GM23248 (cell line): ENCODE data around the gene USP17L28. TPM values are rescaled to one million over a fixed set of nuclear protein-coding genes. Genes with fewer than 3 reads are reported as not detected.
"Not testable (repeated sequence)": the region's sequence is repeated elsewhere in the genome, so short reads cannot be mapped to it uniquely, and the experiment has no call there.

Experiments
- DNase-seq: peaks from one replicate; pipeline ENCODE4 v3.0.0-alpha.2; 2015
- H2AFZ ChIP-seq: fragments of 200-600 bp; sonication (generic); 2 replicates; pipeline ENCODE4 v1.6.1; 2016; ENCODE audit warnings: antibody characterized with exemption
- H3F3A ChIP-seq: fragments of 200-600 bp; sonication (generic); 2 replicates; pipeline ENCODE4 v1.6.1; 2016; ENCODE audit warnings: mild to moderate bottlenecking, antibody characterized with exemption, mixed run types; ENCODE audit not compliant: insufficient read depth
- H3K27ac ChIP-seq: fragments of 200-600 bp; sonication (generic); 2 replicates; pipeline ENCODE4 v1.5.1; 2016; ENCODE audit warnings: mild to moderate bottlenecking
- H3K27me3 ChIP-seq: fragments of 200-600 bp; sonication (generic); replicated peaks from 2 replicates; pipeline ENCODE4 v1.6.1; 2016; ENCODE audit warnings: mild to moderate bottlenecking; ENCODE audit not compliant: insufficient read depth
- H3K36me3 ChIP-seq: fragments of 200-600 bp; sonication (generic); 2 replicates; pipeline ENCODE4 v1.6.1; 2016; ENCODE audit warnings: low read depth, mild to moderate bottlenecking
- H3K4me1 ChIP-seq: fragments of 200-600 bp; sonication (generic); 2 replicates; pipeline ENCODE4 v1.6.1; 2016; ENCODE audit warnings: mild to moderate bottlenecking; ENCODE audit not compliant: insufficient read depth
- H3K4me2 ChIP-seq: fragments of 200-600 bp; sonication (generic); one replicate; pipeline ENCODE4 v1.6.1; 2016; ENCODE audit warnings: mild to moderate bottlenecking; ENCODE audit not compliant: unreplicated experiment
- H3K4me3 ChIP-seq: fragments of 200-600 bp; sonication (generic); 2 replicates; pipeline ENCODE4 v1.5.1; 2016; ENCODE audit warnings: mild to moderate bottlenecking
- H3K79me2 ChIP-seq: fragments of 200-600 bp; sonication (generic); 2 replicates; pipeline ENCODE4 v1.6.1; 2016; ENCODE audit warnings: mild to moderate bottlenecking; ENCODE audit not compliant: insufficient read depth
- H3K9ac ChIP-seq: fragments of 200-600 bp; sonication (generic); 2 replicates; pipeline ENCODE4 v1.6.1; 2016; ENCODE audit warnings: mild to moderate bottlenecking
- H3K9me2 ChIP-seq: fragments of 200-600 bp; sonication (generic); 2 replicates; pipeline ENCODE4 v1.6.1; 2016; ENCODE audit warnings: mixed run types, mild to moderate bottlenecking, moderate library complexity; ENCODE audit not compliant: insufficient read depth
- H3K9me3 ChIP-seq: fragments of 200-600 bp; sonication (generic); one replicate; pipeline ENCODE4 v1.6.1; 2017; ENCODE audit warnings: low read depth
- H4K20me1 ChIP-seq: fragments of 200-600 bp; sonication (generic); 2 replicates; pipeline ENCODE4 v1.6.0; 2016; ENCODE audit not compliant: insufficient read depth
- WGBS, 2 experiments: methylation state at CpG; one replicate each; pipeline ENCODE4 v1.1.6; 2015 to 2017; ENCODE audit warnings: low lambda C conversion rate in 2 of 2, low coverage in 1 of 2; ENCODE audit errors: missing lambda C conversion rate in 2 of 2; 5-methylcytosine and 5-hydroxymethylcytosine counted together
- in situ Hi-C: fragments of 300-500 bp; cut with MboI; formaldehyde crosslinking; loops from 2 replicates; pipeline ENCODE4 v1.15.0; 2020
- polyA plus RNA-seq: library from polyadenylated mRNA; unstranded; fragments of >200 nt; fragmentation: Nextera tagmentation; extraction: Ambion mirVana; gene quantifications from 2 replicates; pipeline ENCODE4 v1.2.1, GENCODE V29; 2016
- total RNA-seq: library from RNA; depleted of rRNA; stranded (reverse); fragments of >200 nt; shearing (Covaris generic); gene quantifications from 2 replicates; pipeline ENCODE4 v1.2.3, GENCODE V29; 2014

Gene USP17L28
- total and polyA plus RNA-seq, 2 experiments from 2014 or later, result not detected

- H3K27ac ChIP-seq, H3K9me2 ChIP-seq, H3K4me1 ChIP-seq, DNase-seq, H3K36me3 ChIP-seq, H3K4me3 ChIP-seq, H2AFZ ChIP-seq, in situ Hi-C loops, H3F3A ChIP-seq, H3K27me3 ChIP-seq, H3K9me3 ChIP-seq, H4K20me1 ChIP-seq, H3K79me2 ChIP-seq, H3K9ac ChIP-seq, H3K4me2 ChIP-seq: not testable (repeated sequence)
- no CpG with 5 or more reads among the region's 18 CpGs for WGBS, 2 experiments
These were observed 2.2 kb downstream of the USP17L28 start for GRCh38 chr4:9350866-9351265.

DNA sequence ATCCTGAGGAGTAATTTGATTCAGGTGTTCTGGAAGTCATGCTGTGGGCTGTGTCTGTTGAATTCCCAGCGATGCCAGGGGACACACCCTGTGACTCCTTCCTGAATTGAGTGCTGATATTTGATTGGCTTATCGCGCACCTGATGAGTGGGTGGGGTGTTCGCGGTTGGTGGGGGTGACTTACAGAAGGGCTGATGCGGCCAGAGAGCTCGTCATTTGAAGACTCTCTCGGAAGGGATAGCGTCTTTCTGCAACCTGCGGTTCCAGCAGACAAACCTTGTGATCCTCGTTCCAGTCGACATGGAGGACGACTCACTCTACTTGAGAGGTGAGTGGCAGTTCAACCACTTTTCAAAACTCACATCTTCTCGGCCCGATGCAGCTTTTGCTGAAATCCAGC lies 4.6 kb downstream of the USP17L28 start, which contains the start of gene USP17L29:
USP17L29 (plus strand) TSS at position 301 of the 400 bp plus-strand sequence; CDS start at position 301, 0 bp downstream.
- H3K9ac ChIP-seq, H3K4me2 ChIP-seq, H3K27ac ChIP-seq, H3K36me3 ChIP-seq, H3K27me3 ChIP-seq, in situ Hi-C loops, H2AFZ ChIP-seq, H3K4me3 ChIP-seq, H3K79me2 ChIP-seq, H3F3A ChIP-seq, H3K4me1 ChIP-seq, DNase-seq, H3K9me3 ChIP-seq, H4K20me1 ChIP-seq, H3K9me2 ChIP-seq: not testable (repeated sequence)
- WGBS, 2 experiments, result no CpG with 5 or more reads among the region's 15 CpGs

GRCh38 chr4:9362829-9363228 lies 14.1 kb downstream of the USP17L28 start, which contains the start of gene USP17L30:
TSS of gene USP17L30 (plus strand) at chr4:9363129. CDS start at chr4:9363129, 0 bp downstream.
- H3K27me3 ChIP-seq, H3K79me2 ChIP-seq, H3K4me3 ChIP-seq, H3K9ac ChIP-seq, H3K36me3 ChIP-seq, H3K4me1 ChIP-seq, H3K27ac ChIP-seq, H3F3A ChIP-seq, H3K4me2 ChIP-seq, H3K9me3 ChIP-seq, H4K20me1 ChIP-seq, in situ Hi-C loops, H2AFZ ChIP-seq, DNase-seq, H3K9me2 ChIP-seq: not testable (repeated sequence)
- WGBS, 2 experiments, result no CpG with 5 or more reads among the region's 15 CpGs

GRCh38 chr4:9379881-9380280 lies 31.2 kb downstream of the USP17L28 start:
- H3K79me2 ChIP-seq, H4K20me1 ChIP-seq, H3K9ac ChIP-seq, H3K9me2 ChIP-seq, H3K4me3 ChIP-seq, H2AFZ ChIP-seq, H3F3A ChIP-seq, DNase-seq, H3K9me3 ChIP-seq, H3K27me3 ChIP-seq, H3K27ac ChIP-seq, H3K4me2 ChIP-seq, H3K36me3 ChIP-seq, in situ Hi-C loops, H3K4me1 ChIP-seq: not testable (repeated sequence)
- 25 to 50% methylated on average over 1 of the region's 1 CpG for WGBS, 2 experiments

- DNase-seq, result peak; percentile 32
- H3F3A ChIP-seq, in situ Hi-C loops, H3K4me1 ChIP-seq, H3K27me3 ChIP-seq, H3K79me2 ChIP-seq, H3K9me2 ChIP-seq, H3K36me3 ChIP-seq, H4K20me1 ChIP-seq, H3K9me3 ChIP-seq, H3K27ac ChIP-seq: not testable (repeated sequence)
- peak overlapping the region; percentile 61 for H3K9ac ChIP-seq
- 20 to 24% methylated on average over 30 to 35 of the region's 36 CpGs for WGBS, 2 experiments
- H3K4me2 ChIP-seq, result peak overlapping the region; percentile 54
- peak overlapping the region; percentile 71 for H3K4me3 ChIP-seq
- H2AFZ ChIP-seq, result peak overlapping the region; percentile 95
These were observed 32.4 kb downstream of the USP17L28 start for GRCh38 chr4:9381012-9381534.
